ENCODE results near the gene AOPEP.

Gene AOPEP

GRCh38 chr9:95081998-95082397 lies 355.5 kb downstream of the AOPEP start:
- 91% methylated on average over 19 of the region's 19 CpGs for WGBS, 2 experiments
- Histone ChIP-seq H3K27ac (ENCODE audit: insufficient read depth, low read depth, low read length, poor library complexity, severe bottlenecking) (no peak overlapping the region), H3K36me3 (ENCODE audit: control insufficient read depth, insufficient read depth, low read length) (no peaks in the 10 kb centered on the region), H3K4me3 (ENCODE audit: insufficient read depth, low read depth, low read length) (no peak overlapping the region), H3K4me1 (ENCODE audit: control insufficient read depth, insufficient read depth, low read length) (peaks cover 62% of the 10 kb centered on the region), H3K27me3 (ENCODE audit: control insufficient read depth, insufficient read depth, low read length, poor library complexity, severe bottlenecking) (no peaks in the 10 kb centered on the region), H3K9me3 (ENCODE audit: control insufficient read depth, low read length) (no peaks in the 10 kb centered on the region)

DNA sequence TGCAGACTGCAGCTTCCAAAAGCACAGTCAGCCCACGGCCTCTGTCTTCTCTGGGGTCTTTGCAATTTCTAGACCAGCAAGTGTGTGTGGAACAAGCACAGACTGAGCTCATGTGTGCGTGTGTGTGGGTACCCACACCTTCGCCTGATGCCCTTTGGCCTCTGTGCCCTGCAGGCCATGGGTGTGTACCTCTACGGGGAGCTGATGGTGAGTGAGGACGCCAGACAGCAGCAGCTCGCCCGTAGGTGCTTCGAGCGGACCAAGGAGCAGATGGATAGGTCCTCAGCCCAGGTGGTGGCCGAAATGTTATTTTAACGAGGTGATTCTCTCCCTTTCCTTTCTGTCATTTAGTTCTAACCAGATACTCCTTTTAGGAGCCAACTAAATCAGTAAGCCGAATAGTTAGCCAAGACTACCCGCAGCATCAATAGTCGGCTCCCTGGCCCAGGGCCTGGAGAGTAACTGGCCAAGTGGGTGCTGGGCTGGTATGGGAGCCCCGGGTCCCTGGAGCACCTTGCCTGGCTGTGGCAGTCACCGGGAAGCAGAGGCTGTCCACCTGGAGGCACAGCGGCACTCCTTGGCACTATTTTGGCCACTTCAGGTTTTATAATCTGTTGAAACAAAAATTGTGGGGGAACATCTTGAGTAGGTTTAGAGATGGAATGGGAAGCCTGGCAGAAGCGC lies 356.0 kb downstream of the AOPEP start:
- no peaks in the 10 kb centered on the region for H3K27me3 ChIP-seq (ENCODE audit: control insufficient read depth, insufficient read depth, low read length, poor library complexity, severe bottlenecking)
- 96% methylated on average over 18 of the region's 18 CpGs for WGBS, 2 experiments
- no peak overlapping the region for H3K4me3 ChIP-seq (ENCODE audit: insufficient read depth, low read depth, low read length)
- H3K9me3 ChIP-seq (ENCODE audit: control insufficient read depth, low read length) = no peaks in the 10 kb centered on the region
- no peak overlapping the region for H3K27ac ChIP-seq (ENCODE audit: insufficient read depth, low read depth, low read length, poor library complexity, severe bottlenecking)
- no peaks in the 10 kb centered on the region for H3K36me3 ChIP-seq (ENCODE audit: control insufficient read depth, insufficient read depth, low read length)
- H3K4me1 ChIP-seq (ENCODE audit: control insufficient read depth, insufficient read depth, low read length) = peaks cover 56% of the 10 kb centered on the region

DNA sequence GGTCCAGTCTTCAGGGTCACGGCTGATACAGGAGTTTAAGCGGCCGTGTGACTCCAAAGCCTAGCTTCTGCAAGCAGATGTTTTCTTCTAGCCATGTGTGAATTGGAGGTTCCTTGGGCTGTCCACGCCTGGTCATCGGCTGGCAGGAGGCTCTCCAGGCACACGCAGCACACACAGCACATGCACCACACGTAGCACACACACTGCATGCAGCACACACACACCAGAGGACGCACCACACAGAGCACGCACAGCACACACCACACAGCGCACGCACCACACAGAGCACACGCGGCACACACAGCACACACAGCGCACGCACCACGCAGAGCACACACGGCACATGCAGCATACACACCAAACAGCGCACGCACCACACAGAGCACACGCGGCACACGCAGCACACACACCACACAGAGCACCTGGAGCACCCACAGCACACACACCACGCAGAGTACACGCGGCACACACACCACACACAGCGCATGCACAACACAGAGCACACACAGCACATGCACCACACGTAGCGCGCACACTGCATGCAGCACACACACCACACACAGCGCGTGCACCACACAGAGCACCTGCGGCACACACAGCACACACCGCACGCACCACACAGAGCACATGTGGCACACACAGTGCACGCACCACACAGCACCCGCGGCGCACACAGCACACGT lies 356.7 kb downstream of the AOPEP start:
- no peaks in the 10 kb centered on the region for H3K36me3 ChIP-seq (ENCODE audit: control insufficient read depth, insufficient read depth, low read length)
- 89 to 91% methylated on average over 39 of the region's 39 CpGs for WGBS, 2 experiments

DNA sequence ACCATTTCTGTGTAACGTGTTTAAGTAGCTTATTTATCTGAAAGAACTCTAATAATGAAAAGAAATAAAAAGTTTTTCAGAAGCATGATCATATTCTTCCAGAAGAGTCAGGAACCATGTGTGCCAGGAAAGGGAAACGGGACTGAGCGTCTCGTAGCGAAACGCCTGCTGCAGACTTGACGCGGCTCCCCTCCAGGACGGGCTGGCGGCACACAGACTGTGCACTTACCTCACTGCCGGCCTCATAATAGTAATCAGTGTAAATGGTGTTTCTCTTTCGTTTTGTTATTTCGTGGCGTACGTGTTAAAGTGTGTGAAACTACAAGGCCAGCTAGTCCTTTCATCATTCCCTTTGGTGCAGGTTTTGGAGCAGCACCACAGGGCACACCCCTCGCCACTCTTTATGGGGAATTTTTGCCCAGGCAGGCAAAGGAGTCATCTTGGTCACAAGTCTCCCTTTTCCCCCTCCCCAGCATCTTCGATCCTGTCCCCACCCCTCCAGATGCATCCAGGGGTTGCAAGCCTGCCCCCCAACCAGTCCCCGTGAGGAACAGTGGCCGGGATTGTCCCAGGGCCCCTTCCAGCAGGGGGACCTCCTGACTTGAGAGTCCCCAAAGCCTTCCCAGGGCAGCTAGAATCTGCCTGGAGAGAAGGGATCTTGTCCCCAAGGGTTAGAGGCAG lies 357.9 kb downstream of the AOPEP start:
- H3K4me3 ChIP-seq (ENCODE audit: insufficient read depth, low read depth, low read length) = no peak overlapping the region
- peaks cover 38% of the 10 kb centered on the region for H3K4me1 ChIP-seq (ENCODE audit: control insufficient read depth, insufficient read depth, low read length)
- no peak overlapping the region for H3K27ac ChIP-seq (ENCODE audit: insufficient read depth, low read depth, low read length, poor library complexity, severe bottlenecking)
- H3K9me3 ChIP-seq (ENCODE audit: control insufficient read depth, low read length) = no peaks in the 10 kb centered on the region
- 94 to 95% methylated on average over 18 to 19 of the region's 19 CpGs for WGBS, 2 experiments
- no peaks in the 10 kb centered on the region for H3K27me3 ChIP-seq (ENCODE audit: control insufficient read depth, insufficient read depth, low read length, poor library complexity, severe bottlenecking)
- no peaks in the 10 kb centered on the region for H3K36me3 ChIP-seq (ENCODE audit: control insufficient read depth, insufficient read depth, low read length)

More for the DNA sequence above, 356.7 kb downstream of the AOPEP start:
- Histone ChIP-seq H3K4me1 (ENCODE audit: control insufficient read depth, insufficient read depth, low read length) (peaks cover 50% of the 10 kb centered on the region), H3K9me3 (ENCODE audit: control insufficient read depth, low read length) (no peaks in the 10 kb centered on the region), H3K4me3 (ENCODE audit: insufficient read depth, low read depth, low read length) (no peak overlapping the region), H3K27ac (ENCODE audit: insufficient read depth, low read depth, low read length, poor library complexity, severe bottlenecking) (no peak overlapping the region), H3K27me3 (ENCODE audit: control insufficient read depth, insufficient read depth, low read length, poor library complexity, severe bottlenecking) (no peaks in the 10 kb centered on the region)

DNA sequence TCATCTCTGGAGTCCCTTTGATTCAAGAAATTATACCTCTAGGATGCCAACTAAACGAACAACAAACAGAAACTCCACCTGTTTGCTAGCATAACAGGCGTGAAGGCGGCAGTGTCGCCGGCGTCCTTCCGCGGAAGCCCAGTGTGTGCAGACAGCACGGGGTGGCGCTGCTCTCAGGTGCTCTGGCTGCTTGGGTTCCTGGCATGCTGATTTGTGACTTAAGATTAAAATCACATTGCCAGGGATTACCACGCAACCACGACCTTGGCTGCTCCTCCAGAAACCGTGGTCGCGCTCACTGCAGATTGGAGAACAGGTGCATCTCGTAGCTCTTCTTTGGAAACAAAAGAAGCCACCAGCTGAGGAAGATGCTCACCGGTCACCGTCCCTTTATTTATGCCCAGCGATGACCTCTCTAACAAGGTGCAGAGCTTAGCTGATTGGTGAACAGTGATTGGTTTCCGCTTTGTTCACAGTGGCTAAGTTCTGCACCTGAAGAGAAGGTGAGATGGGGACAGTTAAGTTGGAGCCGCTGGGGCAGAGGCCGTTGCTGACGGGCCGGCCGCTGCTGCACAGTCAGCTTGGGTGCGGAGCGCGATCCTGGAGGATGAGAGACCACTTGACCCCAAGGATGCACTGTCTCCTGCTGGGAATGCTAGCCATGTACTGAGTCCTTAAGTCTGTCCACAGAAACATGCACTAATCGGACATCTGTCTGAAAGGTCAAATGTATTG lies 358.7 kb downstream of the AOPEP start:
- Histone ChIP-seq H3K27me3 (ENCODE audit: control insufficient read depth, insufficient read depth, low read length, poor library complexity, severe bottlenecking) (no peaks in the 10 kb centered on the region), H3K4me3 (ENCODE audit: insufficient read depth, low read depth, low read length) (no peak overlapping the region), H3K27ac (ENCODE audit: insufficient read depth, low read depth, low read length, poor library complexity, severe bottlenecking) (no peak overlapping the region), H3K9me3 (ENCODE audit: control insufficient read depth, low read length) (no peaks in the 10 kb centered on the region), H3K4me1 (ENCODE audit: control insufficient read depth, insufficient read depth, low read length) (peaks cover 33% of the 10 kb centered on the region), H3K36me3 (ENCODE audit: control insufficient read depth, insufficient read depth, low read length) (no peaks in the 10 kb centered on the region)
- WGBS, 2 experiments = 95 to 96% methylated on average over 29 of the region's 29 CpGs

- H3K9me3 ChIP-seq (ENCODE audit: control insufficient read depth, low read length) = no peaks in the 10 kb centered on the region
- 93% methylated on average over 40 of the region's 40 CpGs for whole genome bisulfite sequencing, 2 experiments
- no peak overlapping the region for H3K4me3 ChIP-seq (ENCODE audit: insufficient read depth, low read depth, low read length)
- no peaks in the 10 kb centered on the region for H3K36me3 ChIP-seq (ENCODE audit: control insufficient read depth, insufficient read depth, low read length)
- H3K27me3 ChIP-seq (ENCODE audit: control insufficient read depth, insufficient read depth, low read length, poor library complexity, severe bottlenecking) = no peaks in the 10 kb centered on the region
- H3K4me1 ChIP-seq (ENCODE audit: control insufficient read depth, insufficient read depth, low read length) = peaks cover 39% of the 10 kb centered on the region
- peak overlapping the region; percentile 74 for H3K27ac ChIP-seq (ENCODE audit: insufficient read depth, low read depth, low read length, poor library complexity, severe bottlenecking)
These were observed 359.5 kb downstream of the AOPEP start for GRCh38 chr9:95085861-95086563.

DNA sequence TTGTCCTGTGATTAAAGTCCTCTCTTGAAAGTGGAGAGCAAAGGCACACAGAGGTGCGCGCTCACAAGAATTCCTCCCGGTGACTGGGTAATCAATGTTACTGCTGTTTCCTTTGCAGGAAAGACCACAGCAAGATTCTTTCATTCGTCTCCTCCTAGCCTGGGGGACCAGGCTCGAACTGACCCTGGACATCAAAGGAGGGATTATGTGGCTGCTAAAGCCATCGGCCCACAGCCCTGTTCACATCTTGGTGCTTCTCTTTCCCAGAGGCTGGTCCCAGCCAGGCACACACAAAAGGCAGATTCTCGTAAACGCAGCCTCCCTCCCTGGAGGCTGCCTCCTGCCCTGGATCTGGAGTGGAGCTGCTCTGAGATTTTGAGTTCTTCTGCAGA lies 360.1 kb downstream of the AOPEP start:
- Histone ChIP-seq H3K4me1 (ENCODE audit: control insufficient read depth, insufficient read depth, low read length) (peaks cover 39% of the 10 kb centered on the region), H3K4me3 (ENCODE audit: insufficient read depth, low read depth, low read length) (no peak overlapping the region), H3K9me3 (ENCODE audit: control insufficient read depth, low read length) (no peaks in the 10 kb centered on the region), H3K36me3 (ENCODE audit: control insufficient read depth, insufficient read depth, low read length) (no peaks in the 10 kb centered on the region), H3K27me3 (ENCODE audit: control insufficient read depth, insufficient read depth, low read length, poor library complexity, severe bottlenecking) (no peaks in the 10 kb centered on the region), H3K27ac (ENCODE audit: insufficient read depth, low read depth, low read length, poor library complexity, severe bottlenecking) (peak overlapping the region; percentile 74)
- 59 to 72% methylated on average over 8 of the region's 8 CpGs for WGBS, 2 experiments

- peaks cover 38% of the 10 kb centered on the region for H3K4me1 ChIP-seq (ENCODE audit: control insufficient read depth, insufficient read depth, low read length)
- H3K27me3 ChIP-seq (ENCODE audit: control insufficient read depth, insufficient read depth, low read length, poor library complexity, severe bottlenecking) = no peaks in the 10 kb centered on the region
- no peaks in the 10 kb centered on the region for H3K9me3 ChIP-seq (ENCODE audit: control insufficient read depth, low read length)
- no peak overlapping the region for H3K27ac ChIP-seq (ENCODE audit: insufficient read depth, low read depth, low read length, poor library complexity, severe bottlenecking)
- 94 to 96% methylated on average over 9 of the region's 9 CpGs for WGBS, 2 experiments
- no peaks in the 10 kb centered on the region for H3K36me3 ChIP-seq (ENCODE audit: control insufficient read depth, insufficient read depth, low read length)
- H3K4me3 ChIP-seq (ENCODE audit: insufficient read depth, low read depth, low read length) = no peak overlapping the region
These were observed 361.3 kb downstream of the AOPEP start for GRCh38 chr9:95087659-95088242.

- Histone ChIP-seq H3K27ac (ENCODE audit: insufficient read depth, low read depth, low read length, poor library complexity, severe bottlenecking) (no peak overlapping the region), H3K4me1 (ENCODE audit: control insufficient read depth, insufficient read depth, low read length) (peaks cover 37% of the 10 kb centered on the region), H3K27me3 (ENCODE audit: control insufficient read depth, insufficient read depth, low read length, poor library complexity, severe bottlenecking) (no peaks in the 10 kb centered on the region), H3K36me3 (ENCODE audit: control insufficient read depth, insufficient read depth, low read length) (no peaks in the 10 kb centered on the region), H3K4me3 (ENCODE audit: insufficient read depth, low read depth, low read length) (no peak overlapping the region), H3K9me3 (ENCODE audit: control insufficient read depth, low read length) (no peaks in the 10 kb centered on the region)
- 85 to 86% methylated on average over 26 of the region's 26 CpGs for WGBS, 2 experiments
These were observed 362.1 kb downstream of the AOPEP start for GRCh38 chr9:95088421-95089161.
